HG03457 (cell line): ENCODE data around the gene PMEPA1.

Experiments used
- ATAC-seq: cut with Tn5 transposase; IDR thresholded peaks from one replicate; pipeline ENCODE4 v1.9.1; 2021; ENCODE audit warnings: moderate number of reproducible peaks; ENCODE audit not compliant: unreplicated experiment

PMEPA1 gene

GRCh38 chr20:57712341-57712740 lies 2.5 kb upstream of the PMEPA1 start:
- no peak for ATAC-seq

GRCh38 chr20:57711826-57712225 lies 2.0 kb upstream of the PMEPA1 start:
- ATAC-seq: no peak

- no peak for ATAC-seq
These were observed 1.5 kb upstream of the PMEPA1 start for GRCh38 chr20:57711311-57711712.

GRCh38 chr20:57710841-57711240 lies 1.0 kb upstream of the PMEPA1 start:
- ATAC-seq: no peak

DNA sequence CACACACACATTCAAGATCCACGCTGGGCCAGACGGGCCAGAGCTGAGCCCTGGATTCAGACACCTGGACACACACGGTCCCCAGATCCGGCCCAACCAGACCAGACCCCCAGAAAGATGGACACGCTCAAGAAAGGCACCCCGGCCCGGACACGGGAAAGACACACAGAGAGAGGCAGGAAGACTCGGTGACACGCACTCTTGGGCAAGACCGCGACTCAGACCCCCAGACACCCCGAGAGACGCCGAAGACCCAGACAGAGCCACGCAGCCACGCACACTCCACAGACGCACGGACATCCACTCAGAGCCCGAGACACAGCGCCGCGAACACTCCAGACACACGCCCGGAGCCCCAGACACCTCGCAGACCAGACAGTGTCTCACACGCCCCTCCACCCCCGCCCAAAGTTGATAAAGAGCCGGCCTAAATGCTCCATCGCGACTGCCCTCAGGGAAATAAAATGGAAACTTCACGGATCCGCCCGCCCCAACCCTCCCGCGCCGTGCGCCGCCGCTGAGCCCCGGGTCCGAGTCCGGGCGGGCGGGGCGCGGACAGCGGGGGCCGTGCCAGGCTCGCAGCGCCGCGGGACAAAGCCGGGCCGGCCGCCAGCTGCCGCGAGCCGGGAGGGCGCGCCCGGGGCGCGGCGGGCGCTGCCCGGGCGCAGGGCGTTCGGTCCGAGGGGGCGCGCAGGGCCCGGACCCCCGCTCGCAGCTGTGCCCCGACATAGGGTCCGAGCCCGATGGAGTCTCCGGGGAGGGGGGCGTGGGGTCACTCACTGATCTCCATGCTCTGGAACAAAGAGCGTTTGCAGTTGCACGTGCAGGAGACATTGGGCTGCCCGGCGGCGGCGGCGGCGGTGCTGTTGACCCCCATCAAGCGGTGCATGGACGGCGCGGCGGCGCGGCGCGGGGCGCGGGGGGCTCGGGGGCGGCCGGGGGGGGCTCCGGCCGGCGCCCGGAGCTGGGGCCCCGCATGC lies 831 bp downstream of the PMEPA1 start:
- no peak for ATAC-seq

DNA sequence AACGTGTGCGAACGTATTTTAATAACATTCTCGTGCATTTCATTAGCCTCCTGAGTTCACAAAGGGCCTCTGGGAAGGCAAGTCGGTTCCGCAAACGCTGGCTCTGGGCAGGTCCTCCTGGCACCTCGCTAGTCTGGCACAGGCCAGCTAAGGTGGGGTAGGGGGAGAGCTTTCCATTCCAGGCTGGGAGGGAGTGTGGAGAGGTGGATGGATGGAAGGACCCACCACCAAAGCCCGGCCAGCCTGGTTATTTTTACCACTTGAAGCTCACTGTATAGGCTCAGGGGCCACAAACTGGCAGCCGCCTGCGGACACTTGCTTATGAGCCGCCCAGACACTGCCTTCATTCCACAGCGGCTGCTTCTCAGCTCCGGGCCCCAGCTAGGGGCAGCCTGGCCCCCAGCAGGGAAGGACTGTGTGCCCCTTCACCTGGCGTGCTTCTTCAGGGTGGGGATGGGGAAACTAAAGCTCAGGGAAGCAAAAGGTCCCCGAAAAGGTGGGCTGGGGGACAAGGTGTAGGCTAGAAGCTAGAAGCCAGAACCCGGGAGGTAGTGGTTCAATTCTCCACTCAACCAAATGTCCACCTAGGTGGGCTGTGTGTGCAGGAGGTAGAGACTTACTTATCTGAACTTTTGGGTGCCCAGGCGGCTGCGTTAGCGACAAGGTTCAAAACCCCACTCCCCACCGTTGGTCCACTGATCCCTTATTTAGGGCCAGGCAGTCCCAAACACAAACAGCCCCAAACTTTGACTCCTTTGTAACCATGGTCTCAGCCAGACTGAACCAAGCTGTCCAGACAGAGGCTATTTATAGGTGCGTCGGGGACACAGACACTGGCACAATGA lies 1.7 kb downstream of the PMEPA1 start:
- no peak for ATAC-seq

GRCh38 chr20:57707320-57707719 lies 2.5 kb downstream of the PMEPA1 start:
- no peak for ATAC-seq

DNA sequence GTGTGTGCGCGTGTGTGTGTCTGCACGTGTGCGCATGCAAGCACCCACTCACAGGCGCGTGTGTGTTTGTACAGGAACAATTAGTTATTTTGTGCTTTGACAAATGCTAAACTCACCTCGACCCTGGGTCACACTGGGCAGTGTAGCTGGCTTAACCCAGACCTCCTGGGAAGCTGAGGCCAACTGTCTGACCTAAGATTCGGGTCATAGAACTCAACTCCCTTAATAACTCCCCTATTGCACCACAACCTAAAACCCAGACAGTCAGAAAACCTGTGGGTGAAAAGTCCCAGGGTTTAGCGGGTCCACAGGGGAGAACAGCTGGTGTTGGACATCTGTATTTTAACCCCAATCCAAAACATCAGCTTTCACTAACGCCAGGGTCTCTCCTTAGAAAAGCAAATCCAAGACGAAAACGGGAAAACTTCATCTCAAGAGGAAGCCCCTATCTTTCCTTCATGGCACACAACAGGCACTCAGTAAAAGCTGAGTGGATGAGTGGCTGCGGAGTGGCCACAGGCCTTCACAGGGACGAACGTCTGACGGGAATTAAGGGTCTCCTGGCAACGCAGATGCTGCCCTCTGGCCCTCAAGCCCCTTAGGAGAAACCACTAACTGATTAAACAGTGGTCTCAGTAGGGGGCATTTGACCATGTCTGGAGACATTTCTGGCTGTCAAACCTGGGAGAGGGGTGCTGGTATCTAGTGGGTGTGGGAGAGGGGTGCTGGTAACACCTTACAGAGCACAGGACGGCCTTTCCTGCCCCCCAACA lies 4.5 kb downstream of the PMEPA1 start:
- no peak for ATAC-seq

DNA sequence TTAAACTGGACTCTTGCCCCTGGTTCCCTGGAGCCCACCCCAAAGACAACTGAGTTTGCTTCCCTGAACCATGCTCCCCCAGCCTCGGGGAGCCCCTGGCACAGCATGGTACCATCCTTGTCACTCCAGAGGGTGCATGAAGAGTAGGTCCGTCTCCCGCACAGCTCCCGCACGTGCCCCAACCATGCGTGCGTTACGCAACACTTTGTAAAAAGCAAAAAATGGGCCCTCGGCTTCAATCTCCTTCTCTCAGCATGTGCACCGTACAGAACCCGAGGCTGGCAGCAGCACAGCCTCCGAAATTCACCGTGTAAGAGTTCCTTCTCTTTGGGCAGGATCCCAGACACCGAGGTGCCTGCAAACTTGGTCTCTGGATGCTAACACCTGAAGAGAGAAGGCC lies 5.6 kb downstream of the PMEPA1 start:
- ATAC-seq: no peak

DNA sequence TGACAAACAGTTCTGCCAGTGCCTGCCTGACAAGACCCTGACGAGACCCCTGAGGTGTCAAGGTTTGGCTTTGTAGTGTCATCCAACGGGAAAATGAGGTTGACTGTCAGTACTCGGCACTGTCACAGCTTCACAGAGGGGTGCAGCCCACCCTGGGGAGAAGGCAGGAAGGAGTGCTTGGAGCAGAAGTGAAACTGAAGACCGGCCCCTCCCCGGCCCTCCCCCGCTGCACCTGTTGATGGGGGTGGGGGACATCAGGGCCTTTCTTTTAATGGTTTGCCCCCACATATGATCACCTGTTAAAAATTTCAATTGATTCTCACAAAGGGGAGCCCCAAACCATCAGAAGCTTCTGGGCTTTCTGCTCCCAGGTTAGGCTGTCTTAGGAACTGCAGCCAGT lies 6.8 kb downstream of the PMEPA1 start:
- no peak for ATAC-seq

- ATAC-seq: no peak
These were observed 7.3 kb downstream of the PMEPA1 start for GRCh38 chr20:57702521-57702920.

GRCh38 chr20:57702091-57702490 lies 7.7 kb downstream of the PMEPA1 start:
- ATAC-seq: no peak

GRCh38 chr20:57701651-57702050 lies 8.2 kb downstream of the PMEPA1 start:
- no peak for ATAC-seq

DNA sequence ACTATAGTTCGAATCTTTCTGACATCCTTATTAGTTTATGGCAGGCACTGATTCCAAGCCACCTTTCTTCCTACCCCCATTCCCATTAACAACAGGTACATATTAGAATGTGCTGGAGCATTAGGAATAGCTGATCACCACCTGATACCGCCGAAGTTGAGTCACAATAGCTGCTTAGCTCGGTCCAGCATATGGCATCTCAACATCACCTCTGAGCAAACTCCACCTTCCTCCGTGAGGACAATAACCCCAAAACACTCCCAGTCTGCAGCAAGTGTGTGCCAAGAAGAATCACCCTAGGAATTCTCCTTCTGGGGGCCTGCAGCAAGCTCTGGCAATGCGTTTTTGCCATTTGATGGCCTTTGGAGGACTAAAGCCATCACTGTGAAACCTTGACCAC lies 8.7 kb downstream of the PMEPA1 start:
- no peak for ATAC-seq

- ATAC-seq: no peak
These were observed 10.4 kb downstream of the PMEPA1 start for GRCh38 chr20:57699395-57699794.

DNA sequence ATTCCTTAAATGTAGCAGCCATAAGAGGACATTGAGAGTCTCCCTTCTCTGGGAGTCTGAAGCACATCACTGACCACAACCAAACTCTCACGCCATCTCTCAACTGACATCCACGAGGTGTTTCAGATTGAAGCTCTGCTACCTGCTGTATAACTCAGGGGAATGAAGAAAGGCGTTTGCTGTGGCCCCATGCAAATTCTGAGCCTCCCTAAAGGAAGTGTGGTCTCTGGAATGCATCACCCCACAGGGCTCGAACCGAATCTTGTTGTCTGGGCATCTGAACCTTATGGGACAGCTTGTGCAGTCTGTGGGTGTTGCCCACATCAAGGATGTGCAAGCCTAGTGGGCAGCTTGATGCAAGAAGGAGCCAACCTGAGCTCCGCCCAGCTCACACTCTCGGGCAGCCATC lies 10.9 kb downstream of the PMEPA1 start:
- no peak for ATAC-seq

- ATAC-seq: no peak
These were observed 11.5 kb downstream of the PMEPA1 start for GRCh38 chr20:57698116-57698866.

DNA sequence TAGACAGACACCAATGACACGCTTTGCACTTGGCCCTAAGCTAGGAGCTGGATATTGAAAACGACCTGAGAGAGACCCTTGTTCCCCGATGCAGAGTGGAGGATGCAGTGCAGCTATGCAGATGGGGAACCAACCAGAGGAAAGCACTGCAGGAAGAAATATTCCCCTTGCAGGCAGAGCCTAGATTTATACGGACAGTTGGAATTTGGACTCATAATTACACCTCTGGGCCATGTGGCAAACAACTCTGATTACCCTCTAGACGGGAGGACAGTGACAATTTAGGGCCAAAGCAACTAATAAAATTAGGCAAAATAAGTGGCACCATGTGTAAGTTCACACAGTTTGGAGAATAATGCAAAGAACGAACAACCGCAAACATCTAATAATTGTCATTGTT lies 12.3 kb downstream of the PMEPA1 start:
- no peak for ATAC-seq

DNA sequence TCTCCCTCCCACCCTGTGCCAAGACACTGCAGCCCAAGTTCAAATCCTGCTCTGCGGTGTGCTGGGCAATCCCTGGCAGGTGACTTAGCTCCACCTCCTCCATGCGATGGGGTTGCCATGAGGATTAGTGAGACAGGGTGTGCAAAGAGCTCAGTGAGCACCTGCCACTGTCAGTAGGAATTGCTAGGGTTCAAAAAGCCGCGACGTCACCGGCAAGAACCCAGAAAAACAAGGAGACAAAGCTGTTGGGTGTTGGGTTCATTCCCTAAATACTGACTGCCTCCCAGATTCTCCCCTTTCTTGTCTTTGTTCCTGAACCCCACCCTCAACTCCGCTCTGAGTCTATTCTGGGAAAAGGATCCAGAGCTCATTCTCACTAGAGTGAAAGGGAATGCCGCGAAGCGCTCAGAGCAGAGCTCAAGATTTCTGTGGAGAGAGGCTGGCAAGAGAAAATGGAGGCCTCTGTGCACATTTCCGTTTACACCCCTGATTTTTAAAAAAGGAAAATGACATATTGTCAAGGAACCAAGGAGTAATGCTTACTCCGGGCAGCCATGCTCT lies 13.3 kb downstream of the PMEPA1 start:
- no peak for ATAC-seq

DNA sequence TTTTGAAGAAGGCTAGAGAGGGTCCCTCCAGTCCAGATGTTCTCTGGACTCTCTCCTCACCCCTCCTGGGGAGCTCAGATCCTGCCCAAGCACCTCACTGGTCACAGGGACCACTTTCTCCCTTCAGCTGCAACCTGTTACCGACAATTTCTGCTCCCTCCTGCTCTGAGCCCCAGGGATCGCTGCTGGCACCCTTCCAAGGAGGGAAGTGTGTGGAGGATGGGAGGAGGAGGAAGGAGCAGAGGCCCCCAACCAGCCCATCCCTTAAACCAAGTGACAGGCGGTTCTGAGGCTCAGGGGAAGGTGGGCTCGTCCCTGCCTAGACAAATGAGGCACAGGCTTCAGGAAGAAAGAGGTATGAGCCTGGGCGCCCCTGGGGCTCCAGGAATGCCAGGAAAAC lies 13.9 kb downstream of the PMEPA1 start:
- no peak for ATAC-seq
